Thyroid gland (tissue), 4 donors: Measurements from ENCODE around the gene BRSK1.

Experiments used
- POLR2A ChIP-seq, 2 donors: fragments of 450-650 bp; IDR thresholded peaks; one replicate each; pipeline ENCODE4 v1.6.1; 2017; ENCODE audit warnings: antibody characterized with exemption in 2 of 2, mild to moderate bottlenecking in 2 of 2, moderate library complexity in 1 of 2
- TF ChIP-seq, protein P1 (sequence below), 6 experiments: fragments of 200-600 bp in 3 of 6; fragments of 450-650 bp in 3 of 6; sonication (generic) in 3 of 6; IDR thresholded peaks; one replicate each; pipeline ENCODE4 v1.5.1; 2016 to 2019; ENCODE audit warnings: antibody characterized with exemption in 6 of 6, mild to moderate bottlenecking in 2 of 6, inconsistent platforms in 1 of 6, moderate library complexity in 1 of 6

DNA sequence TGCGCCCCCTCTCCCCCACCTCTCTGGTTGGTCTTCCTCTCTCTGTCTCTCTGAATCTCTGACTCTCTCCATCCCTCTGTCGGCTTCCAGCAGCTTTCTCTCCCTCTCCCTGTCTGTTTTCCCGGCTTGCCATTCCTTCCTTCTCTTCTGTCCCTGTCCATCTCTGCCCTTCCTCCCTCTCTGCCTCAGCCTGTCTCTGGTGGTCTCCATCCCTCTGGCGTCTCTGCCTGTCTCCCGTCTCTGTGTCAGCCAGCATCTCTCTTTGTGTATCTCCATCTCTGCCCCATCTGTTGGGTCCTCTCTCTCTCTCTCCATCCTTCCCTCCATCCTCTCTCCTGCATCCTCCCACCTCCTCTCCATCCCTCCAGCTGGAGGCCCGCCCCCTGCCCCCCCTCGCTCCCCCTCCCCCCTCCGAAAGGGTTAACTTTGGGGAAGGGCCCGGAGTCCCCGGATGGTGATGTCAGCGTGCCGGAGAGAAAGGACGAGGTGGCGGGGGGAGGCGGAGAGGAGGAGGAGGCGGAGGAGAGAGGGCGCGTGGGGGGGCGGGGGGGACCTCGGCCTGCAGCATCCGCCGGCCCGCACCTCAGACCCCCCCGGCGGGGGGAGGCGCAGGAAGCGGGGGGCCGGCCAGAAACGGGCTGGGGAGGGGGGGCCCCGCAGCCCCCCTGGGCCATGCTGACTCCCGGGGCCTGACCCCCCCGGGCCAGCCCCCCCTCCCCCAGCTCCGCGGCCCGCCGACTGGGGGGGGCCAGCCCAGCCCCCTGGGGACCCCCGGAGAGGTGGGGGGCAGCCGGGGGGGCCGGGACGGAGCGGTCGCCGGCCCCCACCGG, at the start of gene BRSK1:
- TF ChIP-seq POLR2A (IDR thresholded peaks at IDR 0.05), result no peak
- TF ChIP-seq, protein P1, sequence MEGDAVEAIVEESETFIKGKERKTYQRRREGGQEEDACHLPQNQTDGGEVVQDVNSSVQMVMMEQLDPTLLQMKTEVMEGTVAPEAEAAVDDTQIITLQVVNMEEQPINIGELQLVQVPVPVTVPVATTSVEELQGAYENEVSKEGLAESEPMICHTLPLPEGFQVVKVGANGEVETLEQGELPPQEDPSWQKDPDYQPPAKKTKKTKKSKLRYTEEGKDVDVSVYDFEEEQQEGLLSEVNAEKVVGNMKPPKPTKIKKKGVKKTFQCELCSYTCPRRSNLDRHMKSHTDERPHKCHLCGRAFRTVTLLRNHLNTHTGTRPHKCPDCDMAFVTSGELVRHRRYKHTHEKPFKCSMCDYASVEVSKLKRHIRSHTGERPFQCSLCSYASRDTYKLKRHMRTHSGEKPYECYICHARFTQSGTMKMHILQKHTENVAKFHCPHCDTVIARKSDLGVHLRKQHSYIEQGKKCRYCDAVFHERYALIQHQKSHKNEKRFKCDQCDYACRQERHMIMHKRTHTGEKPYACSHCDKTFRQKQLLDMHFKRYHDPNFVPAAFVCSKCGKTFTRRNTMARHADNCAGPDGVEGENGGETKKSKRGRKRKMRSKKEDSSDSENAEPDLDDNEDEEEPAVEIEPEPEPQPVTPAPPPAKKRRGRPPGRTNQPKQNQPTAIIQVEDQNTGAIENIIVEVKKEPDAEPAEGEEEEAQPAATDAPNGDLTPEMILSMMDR (IDR thresholded peaks at IDR 0.05), result no peak
